Stimulated activated CD8-positive, alpha-beta memory T cell treated with anti-CD3 and anti-CD28 coated beads, Interleukin-15, amount 100 ng/mL, for 24 hours (primary cell): Measurements from ENCODE around the gene KCNJ14.

Source experiments
- DNase-seq: peaks from one replicate; pipeline ENCODE4 v3.0.0-alpha.2; 2020; ENCODE audit warnings: low read depth

The KCNJ14 gene

GRCh38 chr19:48508729-48509411 lies 53.5 kb downstream of the KCNJ14 start:
- DNase-seq = no peak

- no peak for DNase-seq
These were observed 54.3 kb downstream of the KCNJ14 start for GRCh38 chr19:48509467-48510194.

GRCh38 chr19:48510421-48511268 lies 55.3 kb downstream of the KCNJ14 start:
- DNase-seq = peak; percentile 44

- DNase-seq = no peak
These were observed 56.0 kb downstream of the KCNJ14 start for GRCh38 chr19:48511321-48511731.

- DNase-seq = peak; percentile 39
These were observed 56.6 kb downstream of the KCNJ14 start, which contains the start of gene LMTK3 for GRCh38 chr19:48511800-48512503. Gene LMTK3 (minus strand): TSS chr19:48511835. CDS start chr19:48511576, 259 bp downstream.

- DNase-seq = no peak
These were observed 57.3 kb downstream of the KCNJ14 start for GRCh38 chr19:48512504-48513288.

GRCh38 chr19:48513289-48514122 lies 58.1 kb downstream of the KCNJ14 start:
- DNase-seq = peak; percentile 32

GRCh38 chr19:48514123-48514458 lies 58.7 kb downstream of the KCNJ14 start:
- no peak for DNase-seq

GRCh38 chr19:48516536-48516935 lies 61.2 kb downstream of the KCNJ14 start:
- no peak for DNase-seq
